ENCODE results near the gene SERPINF2.

SERPINF2 gene

GRCh38 chr17:1716912-1717695, 25.6 kb upstream of the SERPINF2 start:
- DNase-seq: peak; percentile 99

- no peak for DNase-seq
These were observed 24.1 kb upstream of the SERPINF2 start for GRCh38 chr17:1718362-1719165.

DNA sequence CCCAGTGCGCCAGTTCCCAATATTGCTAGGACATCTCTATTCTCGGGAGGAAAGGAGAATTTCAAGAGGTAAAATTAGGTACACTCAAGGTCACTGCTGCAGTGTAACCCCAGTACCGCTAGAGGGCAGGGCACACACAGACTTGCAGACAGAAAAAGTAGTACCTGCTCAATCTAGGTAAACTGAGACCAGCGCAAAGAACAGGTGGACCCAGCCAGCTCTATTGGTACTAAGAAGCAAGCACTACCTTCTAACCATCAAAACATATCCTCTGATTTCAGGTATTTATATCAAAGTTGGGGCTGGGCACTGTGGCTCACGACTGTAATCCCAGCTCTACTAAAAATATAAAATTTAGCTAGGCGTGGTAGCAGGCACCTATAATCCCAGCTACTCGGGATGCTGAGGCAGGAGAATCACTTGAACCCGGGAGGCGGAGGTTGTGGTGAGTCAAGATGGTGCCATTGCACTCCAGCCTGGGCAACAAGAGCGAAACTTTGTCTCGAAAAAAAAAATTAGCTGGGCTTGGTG, 21.8 kb upstream of the SERPINF2 start:
- DNase-seq: peak; percentile 63

DNA sequence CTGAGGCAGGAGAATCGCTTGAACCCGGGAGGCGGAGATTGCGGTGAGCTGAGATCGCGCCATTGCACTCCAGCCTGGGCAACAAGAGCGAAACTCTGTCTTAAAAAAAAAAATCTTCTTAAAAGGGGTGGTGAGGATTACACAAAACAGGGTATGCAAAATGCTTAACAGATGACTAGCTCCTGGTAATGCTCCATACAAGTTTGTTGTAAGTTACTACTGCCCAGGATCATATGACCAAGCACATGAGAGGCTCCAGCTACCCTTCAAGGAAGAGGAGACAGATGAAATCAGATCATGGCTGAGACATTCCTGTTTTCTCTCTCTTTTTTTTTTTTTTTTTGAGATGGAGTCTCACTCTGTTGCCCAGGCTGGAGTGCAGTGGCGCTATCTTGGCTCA, 20.6 kb upstream of the SERPINF2 start:
- DNase-seq: peak; percentile 49

DNA sequence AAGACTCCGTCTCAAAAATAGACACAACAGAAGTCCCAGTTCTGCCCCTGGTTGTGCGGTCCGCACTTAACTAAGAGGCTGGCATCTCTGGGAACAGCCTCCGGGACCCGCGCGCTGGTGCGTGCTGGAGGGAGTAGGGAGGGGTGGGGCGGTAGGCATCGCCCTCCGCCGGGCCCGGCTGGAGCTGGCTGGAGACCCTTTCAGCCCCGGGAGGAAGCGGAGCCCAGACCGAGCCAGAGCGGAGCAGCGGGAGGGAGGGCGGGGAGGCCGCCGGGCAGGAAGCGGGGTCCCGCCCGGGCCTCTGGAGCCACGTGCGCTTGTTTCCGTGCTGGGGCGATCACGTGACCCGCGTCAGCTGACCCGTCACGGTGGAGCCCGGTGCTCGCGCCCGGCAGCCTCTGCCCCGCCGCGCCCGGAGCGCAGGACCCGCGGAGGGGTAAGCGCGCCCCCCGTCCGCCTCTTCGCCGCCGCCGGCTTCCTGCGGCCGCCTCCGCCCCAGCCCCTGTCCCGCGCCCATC, 18.3 kb upstream of the SERPINF2 start, which contains the start of gene WDR81:
TSS of gene WDR81 (plus strand) at position 354 of the 518 bp plus-strand sequence. CDS start 256 bp downstream, outside the sequence.
- DNase-seq: peak; percentile 89

DNA sequence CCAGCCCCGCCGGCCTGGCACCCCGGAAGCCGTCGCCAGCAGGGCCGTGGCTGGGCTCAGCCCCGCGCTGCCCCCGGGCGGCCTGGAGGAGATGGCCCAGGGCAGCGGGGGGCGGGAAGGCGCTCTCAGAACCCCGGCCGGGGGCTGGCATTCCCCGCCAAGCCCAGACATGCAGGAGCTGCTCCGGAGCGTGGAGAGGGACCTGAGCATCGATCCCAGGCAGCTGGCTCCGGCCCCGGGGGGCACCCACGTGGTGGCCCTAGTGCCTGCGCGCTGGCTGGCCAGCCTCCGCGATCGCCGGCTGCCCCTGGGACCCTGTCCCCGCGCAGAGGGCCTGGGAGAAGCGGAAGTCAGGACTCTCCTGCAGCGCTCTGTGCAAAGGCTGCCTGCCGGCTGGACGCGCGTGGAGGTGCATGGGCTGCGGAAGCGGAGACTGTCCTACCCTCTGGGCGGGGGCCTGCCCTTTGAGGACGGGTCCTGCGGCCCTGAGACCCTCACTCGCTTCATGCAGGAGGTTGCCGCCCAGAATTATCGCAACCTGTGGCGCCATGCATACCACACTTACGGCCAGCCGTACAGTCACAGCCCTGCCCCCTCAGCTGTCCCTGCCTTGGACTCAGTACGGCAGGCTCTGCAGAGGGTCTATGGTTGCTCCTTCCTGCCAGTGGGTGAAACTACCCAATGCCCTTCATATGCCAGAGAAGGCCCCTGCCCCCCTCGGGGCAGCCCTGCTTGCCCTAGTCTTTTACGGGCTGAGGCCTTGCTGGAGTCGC, 17.6 kb upstream of the SERPINF2 start:
- DNase-seq: peak; percentile 47

DNA sequence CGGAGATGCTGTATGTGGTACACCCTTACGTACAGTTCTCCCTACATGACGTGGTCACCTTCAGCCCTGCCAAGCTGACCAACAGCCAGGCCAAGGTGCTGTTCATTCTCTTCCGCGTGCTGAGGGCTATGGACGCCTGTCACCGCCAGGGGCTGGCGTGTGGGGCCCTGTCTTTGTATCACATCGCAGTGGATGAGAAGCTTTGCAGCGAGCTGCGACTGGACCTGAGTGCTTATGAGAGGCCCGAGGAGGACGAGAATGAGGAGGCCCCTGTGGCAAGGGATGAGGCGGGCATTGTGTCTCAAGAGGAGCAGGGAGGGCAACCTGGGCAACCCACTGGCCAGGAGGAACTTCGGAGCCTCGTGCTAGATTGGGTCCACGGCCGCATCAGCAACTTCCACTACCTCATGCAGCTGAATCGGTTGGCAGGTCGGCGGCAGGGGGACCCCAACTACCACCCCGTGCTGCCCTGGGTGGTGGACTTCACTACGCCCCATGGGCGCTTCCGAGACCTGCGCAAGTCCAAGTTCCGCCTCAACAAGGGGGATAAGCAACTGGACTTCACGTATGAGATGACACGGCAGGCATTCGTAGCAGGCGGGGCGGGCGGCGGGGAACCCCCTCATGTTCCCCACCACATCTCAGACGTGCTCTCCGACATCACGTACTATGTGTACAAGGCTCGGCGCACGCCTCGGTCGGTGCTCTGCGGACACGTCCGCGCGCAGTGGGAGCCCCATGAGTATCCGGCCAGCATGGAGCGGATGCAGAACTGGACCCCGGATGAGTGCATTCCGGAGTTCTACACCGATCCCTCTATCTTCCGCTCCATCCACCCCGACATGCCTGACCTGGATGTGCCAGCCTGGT, 16.8 kb upstream of the SERPINF2 start:
- DNase-seq: no peak

DNA sequence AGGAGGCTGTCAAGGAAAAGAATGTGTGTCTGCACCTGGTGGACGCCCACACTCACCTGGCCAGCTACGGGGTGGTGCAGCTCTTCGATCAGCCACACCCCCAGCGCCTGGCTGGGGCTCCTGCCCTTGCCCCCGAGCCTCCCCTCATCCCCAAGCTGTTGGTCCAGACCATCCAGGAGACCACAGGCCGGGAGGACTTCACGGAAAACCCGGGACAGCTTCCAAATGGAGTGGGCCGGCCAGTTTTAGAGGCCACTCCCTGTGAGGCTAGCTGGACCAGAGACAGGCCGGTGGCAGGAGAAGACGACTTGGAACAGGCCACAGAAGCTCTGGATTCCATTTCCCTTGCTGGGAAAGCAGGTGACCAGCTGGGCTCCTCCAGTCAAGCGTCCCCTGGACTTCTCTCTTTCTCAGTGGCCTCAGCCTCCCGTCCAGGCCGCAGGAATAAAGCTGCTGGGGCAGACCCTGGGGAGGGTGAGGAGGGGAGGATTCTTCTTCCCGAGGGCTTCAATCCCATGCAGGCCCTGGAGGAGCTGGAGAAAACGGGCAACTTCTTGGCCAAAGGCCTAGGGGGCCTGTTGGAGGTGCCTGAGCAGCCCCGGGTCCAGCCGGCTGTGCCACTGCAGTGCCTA, 15.9 kb upstream of the SERPINF2 start:
- no peak for DNase-seq

- DNase-seq: no peak
These were observed 15.3 kb upstream of the SERPINF2 start for GRCh38 chr17:1727258-1727789.

- no peak for DNase-seq
These were observed 14.6 kb upstream of the SERPINF2 start for GRCh38 chr17:1727876-1728630.

DNA sequence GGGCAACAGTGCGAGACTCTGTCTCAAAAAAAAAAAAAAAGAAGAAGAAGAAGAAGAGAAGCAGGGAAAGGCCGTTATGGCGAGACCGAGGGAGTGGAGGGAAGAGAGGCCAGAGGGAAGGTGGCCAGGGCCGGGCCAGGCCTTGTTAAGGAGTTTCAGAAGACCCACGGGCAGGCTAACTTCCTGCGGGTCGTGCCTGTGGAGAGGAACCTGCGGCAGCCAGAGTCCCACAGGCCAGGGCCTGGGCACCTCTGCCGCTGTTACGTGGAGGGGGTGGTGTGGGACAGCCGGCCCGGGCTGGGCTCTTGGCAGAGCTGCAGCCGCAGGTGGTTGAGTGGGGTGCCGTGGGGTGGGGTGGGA, 12.7 kb upstream of the SERPINF2 start:
- no peak for DNase-seq

DNA sequence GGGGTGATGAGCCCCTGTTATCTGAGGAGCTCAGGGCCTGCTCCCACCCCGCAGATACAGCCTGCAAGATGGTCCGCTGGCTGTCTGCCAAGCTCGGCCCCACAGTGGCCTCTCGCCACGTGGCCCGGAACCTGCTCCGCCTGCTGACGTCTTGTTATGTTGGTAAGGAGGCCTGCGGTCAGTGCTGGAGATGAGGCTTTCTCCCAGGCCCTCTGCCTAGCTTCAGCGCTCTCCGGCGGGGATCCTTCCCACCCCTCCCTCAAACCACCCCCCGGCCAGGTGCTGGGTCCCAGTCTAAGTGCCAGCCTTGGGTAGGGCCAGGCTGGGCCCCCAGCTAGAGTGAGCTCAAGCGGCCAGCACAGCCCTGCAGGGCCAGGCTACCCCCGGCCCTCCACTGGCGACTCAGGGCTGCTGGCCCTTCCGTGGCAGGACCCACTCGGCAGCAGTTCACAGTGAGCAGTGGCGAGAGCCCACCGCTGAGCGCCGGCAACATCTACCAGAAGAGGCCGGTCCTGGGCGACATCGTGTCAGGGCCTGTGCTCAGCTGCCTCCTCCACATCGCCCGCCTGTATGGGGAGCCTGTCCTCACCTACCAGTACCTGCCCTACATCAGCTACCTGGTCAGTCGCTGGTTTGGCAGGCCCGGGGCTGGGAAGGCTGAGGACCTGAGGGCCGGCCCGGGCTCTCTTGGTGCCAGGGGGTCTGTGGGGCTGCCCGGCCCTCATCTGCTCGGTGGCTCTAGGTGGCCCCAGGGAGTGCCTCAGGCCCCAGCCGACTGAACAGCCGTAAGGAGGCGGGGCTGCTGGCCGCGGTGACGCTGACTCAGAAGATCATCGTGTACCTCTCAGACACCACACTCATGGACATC, 12.1 kb upstream of the SERPINF2 start:
- DNase-seq: no peak

DNA sequence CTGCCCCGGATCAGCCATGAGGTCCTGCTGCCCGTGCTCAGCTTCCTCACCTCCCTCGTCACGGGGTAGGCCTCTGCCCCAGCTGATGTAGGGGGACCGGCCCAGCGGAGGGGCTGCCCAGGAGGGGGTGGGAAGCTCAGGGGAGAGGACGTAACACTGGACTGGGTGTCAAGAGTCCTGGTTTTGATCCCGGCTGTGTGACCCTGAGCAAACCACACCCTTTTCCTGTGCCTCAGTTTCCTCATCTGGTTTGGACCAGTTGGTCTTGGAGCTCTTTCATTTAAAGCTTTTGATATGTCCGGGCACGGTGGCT, 11.5 kb upstream of the SERPINF2 start:
- no peak for DNase-seq

DNA sequence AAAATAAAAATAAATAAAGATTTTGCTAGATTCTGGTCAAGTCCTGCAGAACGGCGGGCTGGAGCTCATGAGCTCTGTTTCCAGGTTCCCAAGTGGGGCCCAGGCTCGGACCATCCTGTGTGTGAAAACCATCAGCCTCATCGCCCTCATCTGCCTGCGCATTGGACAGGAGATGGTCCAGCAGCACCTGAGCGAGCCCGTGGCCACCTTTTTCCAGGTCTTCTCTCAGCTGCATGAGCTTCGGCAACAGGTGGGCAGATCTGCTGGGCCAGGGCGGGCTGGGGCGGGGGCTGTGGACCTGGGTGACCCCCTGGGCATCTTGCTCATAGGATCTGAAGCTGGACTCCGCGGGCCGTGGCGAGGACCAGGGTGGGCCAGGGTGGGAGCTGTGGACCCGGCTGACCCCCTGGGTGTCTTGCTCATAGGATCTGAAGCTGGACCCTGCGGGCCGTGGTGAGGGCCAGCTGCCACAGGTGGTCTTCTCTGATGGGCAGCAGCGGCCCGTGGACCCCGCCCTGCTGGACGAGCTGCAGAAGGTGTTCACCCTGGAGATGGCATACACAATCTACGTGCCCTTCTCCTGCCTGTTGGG, 10.3 kb upstream of the SERPINF2 start:
- no peak for DNase-seq

- DNase-seq: no peak
These were observed 9.8 kb upstream of the SERPINF2 start for GRCh38 chr17:1732833-1733321.

DNA sequence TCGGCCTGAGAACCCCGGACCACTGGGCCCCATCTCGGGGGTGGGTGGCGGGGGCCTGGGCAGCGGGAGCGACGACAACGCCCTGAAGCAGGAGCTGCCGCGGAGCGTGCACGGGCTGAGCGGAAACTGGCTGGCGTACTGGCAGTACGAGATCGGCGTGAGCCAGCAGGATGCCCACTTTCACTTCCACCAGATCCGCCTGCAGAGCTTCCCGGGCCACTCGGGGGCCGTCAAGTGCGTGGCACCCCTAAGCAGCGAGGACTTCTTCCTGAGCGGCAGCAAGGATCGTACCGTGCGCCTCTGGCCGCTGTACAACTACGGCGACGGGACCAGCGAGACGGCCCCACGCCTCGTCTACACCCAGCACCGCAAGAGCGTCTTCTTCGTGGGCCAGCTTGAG, 8.9 kb upstream of the SERPINF2 start:
- DNase-seq: no peak

GRCh38 chr17:1735418-1735817, 7.3 kb upstream of the SERPINF2 start:
- DNase-seq: no peak

DNA sequence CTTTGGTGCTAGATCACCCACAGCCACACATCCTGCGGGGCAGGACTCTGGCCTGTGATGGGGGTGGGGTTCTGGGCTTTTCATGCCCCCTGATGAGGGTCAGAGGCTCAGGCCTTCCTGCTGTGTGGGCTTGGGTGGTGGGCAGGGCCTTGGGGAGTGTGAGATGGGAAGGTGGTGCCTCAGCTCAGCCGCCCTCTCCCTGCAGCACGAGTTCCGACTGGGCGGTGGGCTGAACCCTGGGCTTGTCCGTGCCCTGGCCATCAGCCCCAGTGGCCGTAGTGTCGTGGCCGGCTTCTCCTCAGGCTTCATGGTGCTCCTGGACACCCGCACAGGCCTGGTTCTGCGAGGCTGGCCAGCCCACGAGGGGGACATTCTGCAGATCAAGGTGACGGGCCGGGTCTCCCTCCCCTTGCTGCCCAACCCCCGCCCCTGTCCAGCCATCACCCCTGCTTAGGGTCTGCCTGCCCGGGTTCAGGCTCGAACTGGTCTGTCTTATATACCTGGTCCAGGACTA, 6.8 kb upstream of the SERPINF2 start:
- DNase-seq: no peak
